Measurements from ENCODE around the gene COPS7B.
"Not testable (repeated sequence)": the region's sequence is repeated elsewhere in the genome, so short reads cannot be mapped to it uniquely, and the experiment has no call there.

Gene COPS7B

DNA sequence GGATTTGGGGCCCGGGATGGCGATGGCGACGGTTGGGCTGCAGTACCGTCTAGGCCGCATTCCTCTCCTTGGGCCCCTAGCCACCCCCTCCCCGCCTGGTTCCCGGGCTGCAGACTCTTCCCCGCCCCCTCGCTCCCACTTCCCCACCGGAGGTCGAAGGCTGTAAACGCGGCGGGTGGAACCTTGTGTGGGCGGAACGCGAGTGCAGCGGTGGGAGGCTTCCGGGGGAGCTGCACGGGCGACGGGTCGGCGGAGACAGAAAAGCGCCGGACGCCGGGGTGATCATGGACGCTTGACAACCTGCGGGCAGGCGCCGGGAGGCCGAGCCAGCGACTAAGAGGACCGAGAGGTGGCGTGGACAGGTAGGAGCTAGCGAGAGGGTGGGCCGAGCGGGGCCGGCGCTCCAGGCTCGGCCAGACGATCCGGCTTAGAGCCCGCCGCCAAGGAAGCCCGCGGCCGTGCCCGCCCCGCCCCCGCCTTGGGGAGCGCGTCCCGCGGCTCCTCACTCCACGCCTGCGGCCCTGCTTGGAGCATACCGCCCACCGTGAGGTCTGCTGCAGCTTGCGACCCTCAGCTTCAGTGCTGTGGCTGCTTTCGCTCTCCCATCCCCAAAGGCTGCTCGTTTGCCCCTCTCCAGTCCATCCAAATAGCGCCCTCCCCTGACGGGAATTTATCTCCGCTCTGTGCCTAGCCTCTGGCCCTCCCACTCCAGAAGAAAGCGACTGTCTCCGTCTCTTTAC is at the start of gene COPS7B:
COPS7B (plus strand) TSS at position 269 of the 740 bp plus-strand sequence. CDS start 2,126 bp downstream, outside the sequence.
- peak; percentile 91 for DNase-seq (ENCODE audit: low spot score)

DNA sequence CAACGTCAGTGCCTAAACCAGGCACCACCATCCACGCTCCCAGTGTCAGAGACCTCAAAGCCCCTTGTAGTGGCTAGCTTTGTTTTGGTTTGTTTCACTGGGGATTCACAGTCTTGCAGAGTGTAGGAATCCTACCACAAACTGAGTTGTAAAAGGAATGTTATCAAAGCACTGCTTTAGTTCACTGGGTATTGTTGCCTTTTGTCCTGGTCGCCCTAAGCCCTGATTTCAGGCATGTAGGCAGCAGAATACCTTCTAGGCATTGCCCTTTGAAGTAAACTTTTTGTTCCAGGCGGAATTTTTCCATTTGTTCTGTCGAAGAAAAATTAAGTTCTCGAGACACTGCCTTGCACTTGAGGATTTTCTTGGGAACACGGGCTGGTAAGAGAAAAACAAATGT is 48.5 kb upstream of the COPS7B start:
- no peak for DNase-seq (ENCODE audit: low spot score)

DNA sequence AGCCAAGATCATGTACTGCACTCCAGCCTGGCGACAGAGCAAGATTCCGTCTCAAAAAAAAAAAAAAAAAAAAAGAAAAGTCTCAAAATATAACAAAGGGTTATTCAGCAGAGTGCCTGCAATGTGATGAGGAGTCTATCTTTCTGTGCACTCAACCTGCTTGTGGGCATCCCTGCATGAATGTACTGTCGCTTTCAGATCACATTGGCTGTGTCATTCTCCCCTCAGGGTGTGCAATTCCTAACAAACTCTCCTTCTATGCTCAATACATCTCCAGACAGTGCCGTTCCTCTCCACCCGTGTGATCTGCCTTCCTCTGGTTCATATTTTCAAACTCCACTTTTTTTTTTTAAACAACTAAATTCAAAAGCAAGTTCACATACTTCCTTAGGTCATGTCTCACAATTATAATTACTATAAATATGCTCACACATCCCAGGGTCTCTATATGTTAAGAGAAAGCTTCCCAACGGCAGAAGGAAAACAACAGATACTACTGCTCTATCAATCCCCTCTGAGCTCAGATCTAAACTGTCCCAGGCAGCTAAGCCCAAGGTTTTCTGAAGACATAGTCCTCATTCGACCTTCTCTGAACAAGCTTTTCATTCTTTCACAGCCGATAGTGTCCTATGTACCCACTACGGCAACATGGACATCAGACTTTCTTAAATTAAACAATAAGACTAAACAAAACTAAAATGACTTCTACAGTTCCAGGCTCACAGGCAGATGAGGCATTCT is 42.7 kb upstream of the COPS7B start:
- DNase-seq (ENCODE audit: low spot score) = no peak

DNA sequence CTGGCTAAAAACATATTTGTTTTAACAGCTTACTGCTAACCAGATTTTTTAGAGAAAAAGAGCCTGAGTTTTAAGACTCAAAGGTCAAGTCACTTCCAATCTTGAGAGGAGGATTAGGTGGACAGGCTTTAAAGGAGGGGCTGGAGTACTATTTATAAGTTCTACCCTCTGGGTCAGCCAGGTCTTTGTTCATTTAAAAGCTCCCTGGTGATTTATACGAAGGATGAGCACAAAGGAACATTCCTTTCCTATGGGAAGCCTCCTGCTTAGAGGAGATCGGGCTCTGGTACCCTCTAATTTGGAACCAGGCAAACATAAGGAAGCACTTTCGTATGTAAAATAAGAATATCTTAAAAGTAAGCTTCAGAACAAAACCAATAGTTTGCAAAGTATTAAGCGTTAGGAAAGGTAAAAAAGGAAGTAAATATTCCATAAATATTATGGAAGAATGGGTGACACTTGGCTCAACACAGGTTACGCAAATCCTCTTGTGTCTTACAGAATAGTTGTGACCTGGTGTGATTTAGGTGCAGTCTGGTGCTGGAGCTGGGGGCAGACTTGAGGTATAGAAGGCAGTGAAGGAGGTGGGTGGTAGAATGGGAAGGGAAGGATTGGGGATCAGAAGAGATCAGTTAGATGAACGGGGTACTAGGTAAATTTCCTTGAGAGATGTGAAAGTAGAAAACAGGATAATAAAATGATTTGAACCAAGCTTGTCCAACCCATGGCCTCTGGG is 40.8 kb upstream of the COPS7B start:
- no peak for DNase-seq (ENCODE audit: low spot score)

DNA sequence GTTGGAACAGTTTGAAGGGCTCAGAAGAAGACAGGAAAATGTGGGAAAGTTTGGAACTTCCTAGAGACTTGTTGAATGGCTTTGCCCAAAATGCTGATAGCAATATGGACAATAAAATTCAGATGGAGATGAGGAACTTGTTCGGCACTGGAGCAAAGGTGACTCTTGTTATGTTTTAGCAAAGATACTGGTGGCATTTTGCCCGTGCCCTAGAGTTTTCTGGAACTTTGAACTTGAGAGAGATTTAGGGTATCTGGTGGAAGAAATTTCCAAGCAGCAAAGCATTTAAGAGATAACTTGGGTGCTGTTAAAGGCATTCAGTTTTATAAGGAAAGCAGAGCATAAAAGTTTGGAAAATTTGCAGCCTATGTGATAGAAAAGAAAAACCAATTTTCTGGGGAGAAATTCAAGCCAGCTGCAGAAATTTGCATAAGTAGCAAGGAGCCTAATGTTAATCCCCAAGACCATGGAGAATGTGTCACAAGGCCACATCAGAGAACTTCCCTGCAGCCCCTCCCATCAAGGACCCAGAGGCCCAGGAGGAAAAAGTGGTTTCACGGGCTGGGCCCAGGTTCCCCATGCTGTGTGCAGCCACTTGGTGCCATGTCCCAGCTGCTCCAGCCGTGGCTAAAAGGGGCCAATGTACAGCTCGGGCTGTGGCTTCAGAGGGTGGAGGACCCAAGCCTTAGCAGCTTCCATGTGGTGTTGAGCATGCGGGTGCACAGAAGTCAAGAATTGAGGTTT is 37.9 kb upstream of the COPS7B start:
- not testable (repeated sequence) for DNase-seq (ENCODE audit: low spot score)

DNA sequence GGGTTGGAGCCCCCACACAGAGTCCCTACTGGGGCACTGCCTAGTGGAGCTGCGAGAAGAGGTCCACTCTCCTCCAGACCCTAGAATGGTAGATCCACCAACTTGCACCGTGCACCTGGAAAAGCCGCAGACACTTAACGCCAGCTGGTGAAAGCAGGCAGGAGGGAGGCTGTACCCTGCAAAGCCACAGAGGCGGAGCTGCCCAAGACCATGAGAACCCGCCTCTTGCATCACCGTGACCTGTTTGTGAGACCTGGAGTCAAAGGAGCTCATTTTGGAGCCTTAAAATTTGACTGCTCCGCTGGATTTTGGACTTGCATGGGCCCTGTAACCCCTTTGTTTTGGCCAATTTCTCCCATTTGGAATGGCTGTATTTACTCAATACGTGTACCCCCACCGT is 37.2 kb upstream of the COPS7B start:
- DNase-seq (ENCODE audit: low spot score) = not testable (repeated sequence)

DNA sequence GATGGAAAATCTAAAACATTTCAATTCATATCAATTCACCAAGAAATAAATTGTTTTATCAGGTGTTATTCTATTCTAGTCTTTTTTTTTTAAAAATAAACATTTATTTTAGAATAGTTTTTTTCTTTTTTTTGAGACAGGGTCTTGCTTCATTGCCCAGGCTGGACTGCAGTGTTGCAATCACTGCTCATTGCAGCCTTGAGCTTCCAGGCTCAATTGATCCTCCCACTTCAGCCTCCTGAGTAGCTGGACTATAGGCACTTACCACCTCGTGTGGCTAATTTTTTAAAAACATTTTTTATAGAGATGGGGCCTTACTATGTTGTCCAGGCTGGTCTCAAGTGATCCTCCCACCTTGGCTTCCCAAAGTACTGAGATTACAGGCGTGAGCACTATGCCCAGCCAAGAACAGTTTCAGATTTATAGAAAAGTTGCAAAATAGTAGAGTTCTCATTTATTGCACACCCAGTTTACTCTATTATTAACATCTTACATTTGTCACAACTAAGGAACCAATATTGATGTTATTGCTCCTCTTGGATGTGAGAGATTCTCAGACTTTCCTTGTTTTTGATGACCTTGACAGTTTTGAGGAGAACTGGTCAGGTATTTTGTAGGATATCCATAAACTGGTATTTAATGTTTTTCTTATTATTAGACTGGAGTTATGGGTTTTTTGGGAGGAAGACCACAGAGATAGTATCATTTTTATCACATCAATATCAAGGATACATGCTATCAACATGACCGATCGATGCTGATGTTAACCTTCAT is 35.0 kb upstream of the COPS7B start:
- no peak for DNase-seq (ENCODE audit: low spot score)

DNA sequence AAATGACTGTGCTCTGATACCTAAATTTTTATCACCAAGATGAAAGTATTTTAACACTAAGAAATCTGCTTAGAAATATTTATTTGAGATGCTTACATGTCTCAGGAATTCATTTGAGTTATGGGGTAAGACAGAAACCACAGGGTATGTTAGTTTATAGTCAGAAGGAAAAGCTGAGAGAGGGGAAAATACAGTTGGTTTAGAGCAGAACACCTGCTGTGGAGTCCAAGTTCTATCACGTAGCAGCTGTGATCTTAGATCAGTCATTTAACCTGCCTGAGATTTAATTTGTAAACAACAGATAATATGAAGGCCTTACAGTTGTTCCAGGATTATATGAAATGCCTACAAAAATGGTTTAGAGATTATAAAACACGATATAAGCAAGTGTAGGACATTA is 34.2 kb upstream of the COPS7B start:
- DNase-seq (ENCODE audit: low spot score) = no peak

DNA sequence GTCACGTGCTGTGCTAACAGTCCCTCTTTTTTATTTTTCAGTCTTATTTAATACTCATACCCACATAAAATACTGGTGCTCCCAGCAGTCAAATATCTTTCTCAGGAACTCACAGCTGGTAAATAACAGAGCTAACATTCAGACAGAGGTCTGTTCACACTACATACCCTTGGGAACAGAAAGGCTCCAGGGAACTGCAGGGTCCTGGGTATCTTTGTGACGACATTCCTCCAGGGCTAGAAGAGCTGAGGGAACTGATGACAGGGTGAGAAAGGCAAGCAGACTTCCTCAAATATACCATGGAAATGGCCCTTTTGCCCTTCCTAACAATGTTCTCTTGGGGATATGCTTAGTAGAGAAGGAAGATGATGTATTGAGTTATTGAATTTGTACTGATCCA is 24.5 kb upstream of the COPS7B start:
- no peak for DNase-seq (ENCODE audit: low spot score)

DNA sequence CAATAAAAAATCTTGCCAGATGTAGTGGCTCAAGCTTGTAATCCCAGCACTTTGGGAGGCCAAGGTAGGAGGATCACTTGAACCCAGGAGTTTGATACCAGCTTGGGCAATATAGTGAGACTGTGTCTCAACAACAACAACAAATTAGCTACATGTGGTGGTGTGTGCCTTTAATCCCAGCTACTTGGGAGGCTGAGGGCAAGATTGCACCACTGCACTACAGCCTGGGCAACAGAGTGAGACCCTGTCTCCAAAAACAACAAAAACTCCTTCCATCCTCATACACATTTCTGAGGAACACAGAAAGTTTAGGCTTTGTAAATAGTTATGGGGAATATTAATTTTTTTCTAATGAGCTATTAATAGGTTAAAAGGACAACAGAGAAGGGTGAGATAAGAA is 22.1 kb upstream of the COPS7B start:
- no peak for DNase-seq (ENCODE audit: low spot score)

DNA sequence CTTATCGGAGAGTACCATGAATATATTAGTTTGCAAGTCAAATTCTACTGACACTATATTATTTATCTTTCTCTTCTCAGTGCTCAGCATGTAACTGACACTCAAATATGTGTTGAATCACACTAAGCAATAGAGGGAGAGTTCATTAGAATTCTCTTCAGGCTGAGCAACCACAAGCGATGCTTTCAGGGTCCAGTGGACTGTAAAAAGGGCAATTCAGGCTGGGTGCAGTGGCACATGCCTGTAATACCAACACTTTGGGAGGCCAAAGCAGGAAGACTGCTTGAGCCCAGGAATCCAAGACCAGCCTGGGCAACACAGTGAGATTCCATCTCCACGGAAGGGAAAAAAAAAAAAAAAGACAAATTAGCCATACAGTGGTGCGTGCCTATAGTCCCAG is 21.5 kb upstream of the COPS7B start:
- no peak for DNase-seq (ENCODE audit: low spot score)

DNA sequence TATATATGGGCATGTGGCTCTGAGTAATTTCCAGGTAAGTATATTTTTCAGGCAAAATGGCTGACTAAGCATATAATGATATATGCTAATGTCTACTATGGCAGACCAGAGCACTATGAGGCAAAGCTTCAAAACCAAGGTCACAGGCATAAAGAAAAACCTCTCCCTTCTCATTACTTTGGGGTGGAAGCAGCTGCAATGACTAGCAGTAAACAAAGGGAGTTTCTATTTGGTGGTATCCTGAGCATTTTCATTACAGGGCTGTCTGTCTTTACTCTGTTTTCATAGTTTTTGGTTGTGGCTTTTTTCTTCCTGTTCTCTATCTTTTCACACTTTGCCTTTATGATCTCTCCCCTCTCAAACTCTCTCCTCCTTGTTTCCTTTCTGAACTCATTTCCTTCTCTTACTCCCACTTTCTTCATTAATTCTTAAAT is 20.7 kb upstream of the COPS7B start:
- no peak for DNase-seq (ENCODE audit: low spot score)

DNA sequence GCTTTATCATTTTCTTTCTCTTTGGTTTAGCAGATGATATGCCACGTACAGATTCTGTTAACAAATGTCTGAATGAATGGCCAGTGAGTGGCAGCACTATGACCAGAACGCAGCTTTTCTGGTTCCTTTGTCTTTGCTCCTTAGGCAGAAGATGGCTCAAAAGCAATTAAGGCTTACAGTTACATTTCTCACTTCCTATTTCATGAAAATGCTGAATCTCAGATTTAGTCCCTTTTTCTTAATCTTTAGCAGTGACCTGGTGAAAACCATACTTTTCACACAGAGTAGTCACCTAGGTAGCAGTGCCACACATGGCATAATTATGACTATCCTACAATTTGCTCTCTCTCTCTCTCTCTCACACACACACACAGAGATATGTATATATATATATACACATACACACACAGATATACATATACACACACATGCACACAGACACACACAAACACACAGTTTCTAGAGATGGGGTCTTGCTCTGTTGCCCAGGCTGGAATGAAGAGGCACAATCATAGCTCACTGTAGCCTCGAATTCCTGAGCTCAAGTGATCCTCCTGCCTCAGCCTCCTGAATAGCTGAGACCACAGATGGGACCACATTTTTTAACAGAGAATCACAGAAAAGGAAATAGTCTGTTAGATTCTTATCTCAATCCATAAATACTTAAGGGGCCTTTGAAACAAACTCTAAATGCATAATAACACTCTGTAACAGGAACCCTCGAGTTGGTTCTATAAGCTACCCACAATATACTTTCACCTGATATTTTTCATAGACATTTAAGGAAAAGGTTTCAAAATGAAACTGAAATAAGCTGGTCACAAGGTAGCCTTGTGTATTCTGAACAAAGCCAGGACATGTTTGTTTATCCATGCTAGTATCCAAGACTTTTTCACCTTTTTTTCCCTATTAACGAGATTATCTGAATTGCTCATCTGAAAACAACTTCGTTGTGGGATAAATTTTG is 16.8 kb upstream of the COPS7B start:
- no peak for DNase-seq (ENCODE audit: low spot score)

DNA sequence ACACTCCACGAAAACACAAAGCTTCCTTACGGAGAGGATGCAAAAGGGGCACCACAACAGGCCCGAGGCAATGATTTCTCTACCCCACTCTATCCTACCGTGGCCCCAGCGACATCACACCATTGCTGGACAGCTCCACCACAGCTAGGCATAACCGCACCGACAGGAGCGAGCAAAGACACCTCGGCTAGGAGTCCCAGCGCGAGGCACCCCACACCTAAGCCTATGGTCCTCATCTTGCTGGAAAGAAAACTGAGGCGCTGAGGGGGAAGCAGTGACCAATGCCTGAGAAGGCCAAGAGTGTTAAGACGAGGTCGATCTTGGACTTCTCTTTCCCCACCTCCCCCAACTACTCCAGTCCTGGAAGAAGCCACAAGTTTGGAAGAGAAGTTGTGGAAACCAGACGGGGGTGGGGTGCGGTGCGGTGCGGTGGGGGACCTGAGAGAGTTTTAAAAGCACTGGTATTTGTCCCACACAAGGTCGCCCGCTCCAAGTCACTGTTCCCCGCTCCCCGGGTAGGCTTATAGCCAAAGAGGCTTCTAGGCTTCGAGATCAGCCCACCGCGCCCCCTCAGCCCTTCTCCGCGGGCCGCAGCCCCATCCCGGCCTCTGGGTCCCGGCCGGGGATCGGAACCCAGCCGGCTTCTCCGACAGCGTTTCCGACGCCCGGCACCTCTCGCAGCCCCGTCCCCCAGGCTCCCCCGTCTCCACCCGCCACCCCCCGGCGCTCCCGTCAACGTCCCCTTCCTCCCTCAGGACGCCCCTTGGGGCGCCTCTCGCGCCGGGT is 5.9 kb upstream of the COPS7B start:
- peak; percentile 39 for DNase-seq (ENCODE audit: low spot score)

DNA sequence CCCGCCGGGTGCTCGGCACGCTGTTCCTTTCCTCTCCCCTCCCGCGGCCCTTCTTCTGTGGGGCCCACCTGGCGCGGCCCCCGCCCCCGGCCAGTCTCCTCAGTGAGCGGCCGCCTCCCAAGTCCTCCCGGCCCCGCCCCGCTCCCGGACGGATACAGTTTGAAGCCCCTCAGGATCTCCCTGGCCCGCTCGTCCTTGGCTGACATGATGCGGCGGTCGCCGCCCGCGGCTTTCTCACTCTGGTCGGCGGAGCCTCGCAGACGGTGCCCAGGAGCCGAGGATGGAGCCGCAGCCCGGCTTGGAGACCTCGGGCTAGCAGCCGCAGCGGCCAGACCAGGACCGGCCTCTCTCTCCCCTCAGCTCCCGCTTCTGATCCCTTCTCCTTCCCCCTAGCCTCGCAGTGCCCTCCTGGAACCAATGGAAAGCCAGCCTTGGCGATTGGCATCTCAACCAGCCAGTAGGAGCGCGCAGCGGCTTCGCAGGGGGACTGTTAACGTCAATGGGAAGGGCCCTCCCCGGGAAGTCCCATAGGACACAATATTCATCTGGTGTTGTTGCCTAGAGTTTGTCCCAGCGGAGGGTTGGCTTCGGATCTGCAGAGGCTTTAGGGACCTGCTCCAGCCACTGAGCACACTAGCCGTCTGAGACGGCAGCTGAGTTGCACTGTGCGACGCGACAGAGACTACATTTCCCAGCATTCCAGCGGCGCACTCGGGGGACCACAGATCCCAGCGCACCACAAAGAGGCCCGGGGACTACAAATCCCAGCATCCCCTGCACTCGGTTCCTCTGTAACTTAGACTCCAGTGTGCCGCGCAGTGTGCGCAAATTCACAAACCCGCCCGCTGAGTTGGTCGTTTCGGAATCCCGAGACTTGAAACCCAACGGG is 5.1 kb upstream of the COPS7B start, which contains the start of gene PDE6D:
PDE6D (minus strand) TSS at position 374 of the 889 bp plus-strand sequence; CDS start at position 206, 168 bp downstream.
- DNase-seq (ENCODE audit: low spot score) = peak; percentile 98

DNA sequence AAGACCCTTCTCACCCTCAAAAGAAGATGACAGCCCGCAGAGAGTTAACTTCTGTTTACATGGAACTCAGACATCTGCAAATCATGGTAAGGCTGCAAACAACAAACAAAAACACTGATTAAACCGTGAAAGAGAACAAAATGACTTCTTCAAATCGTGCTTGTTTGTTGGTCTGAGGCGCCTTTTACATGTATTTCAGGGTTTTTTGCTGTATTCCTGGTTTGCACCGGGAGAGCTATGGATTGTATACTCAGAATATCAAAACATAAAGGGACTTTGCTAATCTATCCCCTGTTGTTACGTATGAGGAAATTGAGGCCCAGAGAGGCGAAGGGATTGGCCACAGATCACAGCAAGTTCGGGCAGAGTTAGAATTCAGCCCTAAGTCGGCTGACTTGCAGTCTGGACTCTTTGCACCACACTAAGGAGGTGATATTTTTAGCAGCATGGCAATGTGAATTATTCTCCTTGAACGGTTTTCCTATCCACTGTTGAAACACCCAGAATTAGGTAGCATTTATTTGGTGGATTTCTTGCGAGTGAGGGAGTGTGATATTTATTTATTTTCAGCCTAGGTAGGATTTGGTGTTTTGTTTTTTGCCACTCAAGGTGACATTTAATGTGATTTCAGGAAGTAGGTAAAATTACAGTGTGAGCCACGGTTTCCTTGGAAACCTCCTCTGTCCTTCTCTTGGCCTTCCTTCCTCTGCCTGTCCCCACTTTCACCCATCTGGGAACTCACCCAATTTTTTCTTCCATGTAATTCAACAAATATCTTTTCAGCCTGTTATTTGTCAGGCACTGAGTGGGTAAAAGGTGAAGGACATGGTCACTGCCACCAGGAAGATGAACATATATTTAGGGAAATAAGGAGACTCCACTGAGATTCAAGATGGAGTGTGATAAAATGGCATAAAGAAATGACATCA is 4.2 kb upstream of the COPS7B start:
- peak; percentile 24 for DNase-seq (ENCODE audit: low spot score)

DNA sequence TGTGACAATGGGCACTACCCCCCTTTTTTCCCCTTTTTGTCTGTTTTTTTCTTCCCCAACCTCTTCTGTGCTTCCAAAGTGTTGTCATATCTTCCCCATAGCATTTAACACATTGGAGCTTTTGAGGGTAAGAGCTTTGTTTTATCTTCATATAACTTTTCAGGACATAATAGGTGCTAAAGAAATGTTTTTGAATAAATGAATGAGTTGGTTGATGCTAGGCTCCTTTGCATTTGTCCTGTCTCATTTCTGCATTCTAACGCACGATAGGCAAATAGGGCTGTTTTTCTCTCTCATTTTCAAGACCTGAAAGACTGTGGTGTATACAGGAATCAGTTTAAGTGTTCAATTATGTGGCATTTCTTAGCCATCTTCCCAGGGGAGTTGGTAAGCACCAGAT is 832 bp upstream of the COPS7B start:
- DNase-seq (ENCODE audit: low spot score) = no peak
